Measurements from ENCODE around the gene OR5H2. TPM values are rescaled to one million over a fixed set of nuclear protein-coding genes. Genes with fewer than 3 reads are reported as not detected.

The OR5H2 gene
- total and polyA plus RNA-seq, 10 of the 15 experiments (the other 5 are each of a cell fraction or from before 2014, with no cell fraction given), result 1.7 TPM; not detected in 9

DNA sequence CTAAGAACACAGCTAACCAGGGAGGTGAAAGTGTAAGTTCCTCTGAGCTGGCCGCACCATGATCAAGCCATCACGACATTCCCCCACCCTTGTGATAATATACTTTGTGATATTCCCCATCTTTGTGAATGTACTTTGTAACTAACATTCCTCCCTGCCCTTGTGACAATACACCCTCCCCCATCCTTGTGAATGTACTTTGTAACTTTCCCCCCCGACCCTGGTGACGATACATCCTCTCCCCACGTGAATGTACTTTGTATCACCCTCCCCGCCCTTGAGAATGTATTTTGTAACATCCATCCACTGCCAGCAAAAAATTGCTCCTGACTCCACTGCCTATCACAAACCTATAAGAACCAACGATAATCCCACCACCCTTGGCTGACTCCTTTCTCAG lies 38.5 kb upstream of the OR5H2 start:
- no peak overlapping the region for H3K9ac ChIP-seq (ENCODE audit: control insufficient read depth, insufficient read depth, low read length)
- 49% methylated on average over 7 of the region's 7 CpGs for WGBS (ENCODE audit: insufficient coverage, insufficient replicate concordance, low lambda C conversion rate, missing lambda C conversion rate)
- ChIA-PET POLR2A (no interaction called here), SMC1A (ENCODE audit: uncharacterized antibody, unreplicated experiment) (interaction anchor here (0.6 kb wide), 1 partner anchor 40 kb away, joined by 3 read pairs; no protein-coding TSS in a partner anchor), RAD21 (ENCODE audit: unreplicated experiment) (no interaction called here), CTCF (no interaction called here)
- H3K36me3 ChIP-seq (ENCODE audit: control insufficient read depth in 2 of 2, insufficient read depth in 2 of 2, low read length in 1 of 2), result no peaks in the 10 kb centered on the region
- H3K27ac ChIP-seq (ENCODE audit: control insufficient read depth, insufficient read depth), result no peak overlapping the region
- no peak overlapping the region for H2AFZ ChIP-seq (ENCODE audit: control insufficient read depth, low read depth, low read length)
- intact Hi-C loops (cut with micrococcal nuclease; ENCODE audit: unreplicated experiment), result no loop called here
- DNase-seq (ENCODE audit: low read depth, low spot score) (no peak), ATAC-seq (no peak), FAIRE-seq (no peak)
- in situ Hi-C loops (cut with MboI), result no loop called here
- no peaks in the 10 kb centered on the region; the same call in 1 of the 2 replicates for H3K4me1 ChIP-seq (ENCODE audit: control insufficient read depth, insufficient read depth, low read length)
- H3K4me3 ChIP-seq, result no peak overlapping the region
- no peaks in the 10 kb centered on the region for H3K27me3 ChIP-seq (replicated peaks in 1 of 2; ENCODE audit: control insufficient read depth in 2 of 2, insufficient read depth in 2 of 2, low read length in 1 of 2)
- no TSS peak for BruUV-seq (replicated peaks)
- no peaks in the 10 kb centered on the region for H3K79me2 ChIP-seq (ENCODE audit: control insufficient read depth, insufficient read depth, low read length)
- H3K4me2 ChIP-seq (ENCODE audit: control insufficient read depth, insufficient read depth), result no peak overlapping the region
- TF ChIP-seq, protein P1, sequence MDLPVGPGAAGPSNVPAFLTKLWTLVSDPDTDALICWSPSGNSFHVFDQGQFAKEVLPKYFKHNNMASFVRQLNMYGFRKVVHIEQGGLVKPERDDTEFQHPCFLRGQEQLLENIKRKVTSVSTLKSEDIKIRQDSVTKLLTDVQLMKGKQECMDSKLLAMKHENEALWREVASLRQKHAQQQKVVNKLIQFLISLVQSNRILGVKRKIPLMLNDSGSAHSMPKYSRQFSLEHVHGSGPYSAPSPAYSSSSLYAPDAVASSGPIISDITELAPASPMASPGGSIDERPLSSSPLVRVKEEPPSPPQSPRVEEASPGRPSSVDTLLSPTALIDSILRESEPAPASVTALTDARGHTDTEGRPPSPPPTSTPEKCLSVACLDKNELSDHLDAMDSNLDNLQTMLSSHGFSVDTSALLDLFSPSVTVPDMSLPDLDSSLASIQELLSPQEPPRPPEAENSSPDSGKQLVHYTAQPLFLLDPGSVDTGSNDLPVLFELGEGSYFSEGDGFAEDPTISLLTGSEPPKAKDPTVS (IDR thresholded peaks at IDR 0.05; ENCODE audit: low read depth, low read length), result no peak
- TF ChIP-seq, protein P2, sequence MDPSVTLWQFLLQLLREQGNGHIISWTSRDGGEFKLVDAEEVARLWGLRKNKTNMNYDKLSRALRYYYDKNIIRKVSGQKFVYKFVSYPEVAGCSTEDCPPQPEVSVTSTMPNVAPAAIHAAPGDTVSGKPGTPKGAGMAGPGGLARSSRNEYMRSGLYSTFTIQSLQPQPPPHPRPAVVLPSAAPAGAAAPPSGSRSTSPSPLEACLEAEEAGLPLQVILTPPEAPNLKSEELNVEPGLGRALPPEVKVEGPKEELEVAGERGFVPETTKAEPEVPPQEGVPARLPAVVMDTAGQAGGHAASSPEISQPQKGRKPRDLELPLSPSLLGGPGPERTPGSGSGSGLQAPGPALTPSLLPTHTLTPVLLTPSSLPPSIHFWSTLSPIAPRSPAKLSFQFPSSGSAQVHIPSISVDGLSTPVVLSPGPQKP (IDR thresholded peaks at IDR 0.05; ENCODE audit: low read depth, low read length), result no peak
- TF ChIP-seq RELA (IDR thresholded peaks at IDR 0.05; ENCODE audit: borderline replicate concordance, partially characterized antibody), result no peak
- no peaks in the 10 kb centered on the region for H4K20me1 ChIP-seq (ENCODE audit: control insufficient read depth, insufficient read depth)
- no peaks in the 10 kb centered on the region; the same call in 2 of the 3 replicates for H3K9me3 ChIP-seq (replicated peaks; ENCODE audit: control insufficient read depth, insufficient read depth, low read length)

DNA sequence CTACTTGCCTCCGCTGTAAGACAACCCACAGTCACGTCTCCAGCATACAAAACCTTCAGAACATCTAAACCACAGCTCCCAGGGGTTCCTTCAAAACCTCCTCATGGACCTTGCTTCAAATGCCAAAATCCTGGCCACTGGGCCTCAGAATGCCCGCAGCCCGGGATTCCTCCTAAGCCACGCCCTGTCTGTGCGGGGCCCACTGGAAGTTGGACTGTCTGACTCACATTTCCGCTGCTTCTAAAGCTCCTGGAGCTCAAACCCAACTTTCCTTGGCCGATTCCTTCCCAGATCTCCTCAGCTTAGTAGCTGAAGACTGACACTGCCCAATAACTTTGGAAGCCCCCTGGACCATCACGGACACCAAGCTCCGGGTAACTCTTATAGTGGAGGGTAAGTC lies 36.2 kb upstream of the OR5H2 start:
- Histone ChIP-seq H3K4me1 (ENCODE audit: control insufficient read depth, insufficient read depth, low read length) (no peaks in the 10 kb centered on the region; the same call in 1 of the 2 replicates), H3K4me2 (ENCODE audit: control insufficient read depth, insufficient read depth) (no peak overlapping the region), H4K20me1 (ENCODE audit: control insufficient read depth, insufficient read depth) (no peaks in the 10 kb centered on the region), H3K9ac (ENCODE audit: control insufficient read depth, insufficient read depth, low read length) (no peak overlapping the region), H3K27ac (ENCODE audit: control insufficient read depth, insufficient read depth) (no peak overlapping the region), H3K27me3 (replicated peaks in 1 of 2; ENCODE audit: control insufficient read depth in 2 of 2, insufficient read depth in 2 of 2, low read length in 1 of 2) (no peaks in the 10 kb centered on the region), H3K79me2 (ENCODE audit: control insufficient read depth, insufficient read depth, low read length) (no peaks in the 10 kb centered on the region), H2AFZ (ENCODE audit: control insufficient read depth, low read depth, low read length) (no peak overlapping the region), H3K36me3 (ENCODE audit: control insufficient read depth in 2 of 2, insufficient read depth in 2 of 2, low read length in 1 of 2) (no peaks in the 10 kb centered on the region), H3K9me3 (replicated peaks; ENCODE audit: control insufficient read depth, insufficient read depth, low read length) (no peaks in the 10 kb centered on the region; the same call in 2 of the 3 replicates), H3K4me3 (no peak overlapping the region)
- WGBS (ENCODE audit: insufficient coverage, insufficient replicate concordance, low lambda C conversion rate, missing lambda C conversion rate), result 56% methylated on average over 10 of the region's 10 CpGs
- in situ Hi-C loops (cut with MboI) (no loop called here), intact Hi-C loops (cut with micrococcal nuclease; ENCODE audit: unreplicated experiment) (no loop called here)
- ChIA-PET RAD21 (ENCODE audit: unreplicated experiment) (no interaction called here), CTCF (interaction anchor here (0.7 kb wide), 1 partner anchor 14 kb away, joined by 3 read pairs; no protein-coding TSS in a partner anchor), SMC1A (ENCODE audit: uncharacterized antibody, unreplicated experiment) (no interaction called here), POLR2A (no interaction called here)
- FAIRE-seq (no peak), DNase-seq (ENCODE audit: low read depth, low spot score) (no peak), ATAC-seq (no peak)
- no TSS peak for BruUV-seq (replicated peaks)
- TF ChIP-seq ASH2L (IDR thresholded peaks at IDR 0.05; ENCODE audit: borderline replicate concordance, low read depth) (no peak), ZNF207 (IDR thresholded peaks at IDR 0.05; ENCODE audit: borderline replicate concordance) (no peak), KDM1A (IDR thresholded peaks at IDR 0.05; ENCODE audit: borderline replicate concordance) (no peak), TARDBP (IDR thresholded peaks at IDR 0.05; ENCODE audit: borderline replicate concordance) (no peak)
- TF ChIP-seq, protein P3, sequence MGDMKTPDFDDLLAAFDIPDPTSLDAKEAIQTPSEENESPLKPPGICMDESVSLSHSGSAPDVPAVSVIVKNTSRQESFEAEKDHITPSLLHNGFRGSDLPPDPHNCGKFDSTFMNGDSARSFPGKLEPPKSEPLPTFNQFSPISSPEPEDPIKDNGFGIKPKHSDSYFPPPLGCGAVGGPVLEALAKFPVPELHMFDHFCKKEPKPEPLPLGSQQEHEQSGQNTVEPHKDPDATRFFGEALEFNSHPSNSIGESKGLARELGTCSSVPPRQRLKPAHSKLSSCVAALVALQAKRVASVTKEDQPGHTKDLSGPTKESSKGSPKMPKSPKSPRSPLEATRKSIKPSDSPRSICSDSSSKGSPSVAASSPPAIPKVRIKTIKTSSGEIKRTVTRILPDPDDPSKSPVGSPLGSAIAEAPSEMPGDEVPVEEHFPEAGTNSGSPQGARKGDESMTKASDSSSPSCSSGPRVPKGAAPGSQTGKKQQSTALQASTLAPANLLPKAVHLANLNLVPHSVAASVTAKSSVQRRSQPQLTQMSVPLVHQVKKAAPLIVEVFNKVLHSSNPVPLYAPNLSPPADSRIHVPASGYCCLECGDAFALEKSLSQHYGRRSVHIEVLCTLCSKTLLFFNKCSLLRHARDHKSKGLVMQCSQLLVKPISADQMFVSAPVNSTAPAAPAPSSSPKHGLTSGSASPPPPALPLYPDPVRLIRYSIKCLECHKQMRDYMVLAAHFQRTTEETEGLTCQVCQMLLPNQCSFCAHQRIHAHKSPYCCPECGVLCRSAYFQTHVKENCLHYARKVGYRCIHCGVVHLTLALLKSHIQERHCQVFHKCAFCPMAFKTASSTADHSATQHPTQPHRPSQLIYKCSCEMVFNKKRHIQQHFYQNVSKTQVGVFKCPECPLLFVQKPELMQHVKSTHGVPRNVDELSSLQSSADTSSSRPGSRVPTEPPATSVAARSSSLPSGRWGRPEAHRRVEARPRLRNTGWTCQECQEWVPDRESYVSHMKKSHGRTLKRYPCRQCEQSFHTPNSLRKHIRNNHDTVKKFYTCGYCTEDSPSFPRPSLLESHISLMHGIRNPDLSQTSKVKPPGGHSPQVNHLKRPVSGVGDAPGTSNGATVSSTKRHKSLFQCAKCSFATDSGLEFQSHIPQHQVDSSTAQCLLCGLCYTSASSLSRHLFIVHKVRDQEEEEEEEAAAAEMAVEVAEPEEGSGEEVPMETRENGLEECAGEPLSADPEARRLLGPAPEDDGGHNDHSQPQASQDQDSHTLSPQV (IDR thresholded peaks at IDR 0.05), result no peak
- TF ChIP-seq, protein P4, sequence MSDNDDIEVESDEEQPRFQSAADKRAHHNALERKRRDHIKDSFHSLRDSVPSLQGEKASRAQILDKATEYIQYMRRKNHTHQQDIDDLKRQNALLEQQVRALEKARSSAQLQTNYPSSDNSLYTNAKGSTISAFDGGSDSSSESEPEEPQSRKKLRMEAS (IDR thresholded peaks at IDR 0.05; ENCODE audit: low read depth, low read length), result no peak

All from GM12878 (cell line).